Stimulated activated CD4-positive, alpha-beta T cell treated with anti-CD3 and anti-CD28 coated beads, TNF-alpha, amount 100 ng/mL, for 1 hour (primary cell): Measurements from ENCODE around the gene BRWD1.
"Not testable (repeated sequence)": the region's sequence is repeated elsewhere in the genome, so short reads cannot be mapped to it uniquely, and the experiment has no call there.

Experiments
- DNase-seq, 3 donors: peaks; one replicate each; pipeline ENCODE4 v3.0.0-alpha.2; 2020; ENCODE audit warnings: low read depth in 3 of 3, low spot score in 1 of 3

BRWD1 gene

GRCh38 chr21:39176271-39176709 lies 137.1 kb downstream of the BRWD1 start:
- DNase-seq, result no peak

GRCh38 chr21:39175665-39176064 lies 137.8 kb downstream of the BRWD1 start:
- no peak for DNase-seq

- DNase-seq, result no peak
Observed at GRCh38 chr21:39175154-39175553, 138.3 kb downstream of the BRWD1 start.

DNA sequence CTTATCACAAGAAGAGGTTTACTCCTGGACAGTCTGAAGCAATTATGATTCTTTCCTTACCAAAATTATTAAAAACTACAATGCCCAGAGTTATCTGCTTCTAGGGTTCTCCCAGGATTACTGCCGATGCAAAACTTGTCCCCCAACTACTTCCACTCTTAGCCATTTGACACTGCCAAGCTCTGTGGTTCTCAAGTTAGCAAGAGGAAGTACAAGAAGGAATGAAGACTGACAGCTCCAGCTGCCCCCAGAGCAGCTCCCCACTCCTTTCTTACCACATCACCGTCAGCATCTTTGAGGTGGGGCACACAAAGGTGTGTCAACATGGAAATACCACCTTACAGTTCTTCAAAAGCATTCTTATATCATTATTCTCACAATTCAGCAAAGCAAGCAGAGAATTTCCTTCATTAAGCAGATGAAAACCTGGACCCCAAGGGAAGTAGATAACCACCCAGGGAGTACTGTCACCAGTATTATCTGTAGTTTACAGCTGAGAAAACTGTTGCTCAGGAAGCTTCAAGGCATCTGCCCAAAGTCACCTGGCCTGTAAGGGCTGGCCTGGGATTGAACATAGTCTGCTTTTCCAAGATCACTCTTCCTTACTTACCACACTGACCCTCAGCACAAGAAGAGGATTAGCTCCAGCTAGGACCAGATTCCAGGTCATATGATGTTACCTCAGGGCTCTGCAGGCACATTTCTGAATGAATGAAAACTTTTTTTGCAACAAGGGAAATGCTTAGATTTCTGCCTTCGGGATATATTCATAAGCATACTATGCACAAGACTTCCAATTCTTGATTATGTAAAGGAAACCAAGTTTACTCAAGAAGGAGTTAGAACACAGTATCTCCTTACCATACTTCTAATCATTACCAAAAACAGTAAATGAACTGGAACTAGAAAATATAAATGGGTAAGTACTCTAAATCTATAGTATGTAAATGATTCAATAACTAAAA lies 139.4 kb downstream of the BRWD1 start:
- no peak for DNase-seq

DNA sequence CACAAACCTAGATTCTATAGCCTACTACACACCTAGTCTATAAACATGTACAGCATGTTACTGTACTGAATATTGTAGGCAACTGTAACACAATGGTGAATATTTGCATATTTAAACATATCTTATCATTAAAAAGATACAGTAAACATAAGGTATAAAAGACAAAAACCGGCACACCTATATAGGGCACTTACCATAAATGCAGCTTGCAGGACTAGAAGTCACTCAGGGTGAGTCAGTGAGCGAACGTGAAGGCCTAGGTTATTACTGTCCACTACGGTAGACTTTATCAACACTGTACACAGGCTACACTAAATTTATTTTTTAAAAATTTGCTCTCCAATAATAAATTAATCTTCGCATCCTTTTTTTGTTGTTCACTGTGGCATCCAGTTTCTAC lies 143.5 kb downstream of the BRWD1 start:
- no peak for DNase-seq

DNA sequence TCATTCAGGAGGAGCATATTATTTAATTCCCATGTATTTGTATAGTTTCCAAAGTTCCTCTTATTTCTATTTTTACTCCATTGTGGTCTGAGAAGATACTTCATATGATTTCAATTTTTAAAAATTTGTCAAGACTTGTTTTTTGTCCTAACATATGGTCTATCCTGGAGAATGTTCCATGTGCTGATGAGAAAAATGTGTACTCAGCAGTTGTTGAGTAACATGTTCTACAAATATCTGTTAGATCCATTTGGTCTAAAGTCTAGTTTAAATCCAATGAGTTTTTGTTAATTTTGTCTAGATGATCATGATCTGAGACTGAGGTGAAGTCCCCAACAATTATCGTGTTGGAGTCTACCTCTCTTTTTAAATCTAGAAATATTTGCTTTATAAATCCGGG lies 144.6 kb downstream of the BRWD1 start:
- DNase-seq, result no peak

DNA sequence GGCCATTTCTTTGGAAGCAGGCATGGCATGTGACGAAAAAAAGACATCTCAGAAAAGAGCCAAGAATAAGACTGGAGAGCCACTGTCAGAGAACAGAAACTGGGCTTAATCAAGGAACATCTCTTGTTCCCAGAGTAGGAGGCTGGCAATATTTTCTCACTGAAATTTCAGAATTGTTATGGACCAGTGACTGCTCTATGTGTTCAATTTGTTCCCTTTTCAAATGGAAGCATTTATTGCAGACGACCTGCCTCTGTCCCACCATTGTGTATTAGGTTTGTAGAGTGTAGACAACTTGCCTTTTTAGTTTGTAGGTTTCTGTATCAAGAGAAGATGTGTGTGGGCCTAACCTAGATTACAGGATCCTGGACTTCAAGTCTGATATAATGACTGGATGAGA lies 148.9 kb downstream of the BRWD1 start:
- DNase-seq, result no peak

GRCh38 chr21:39161064-39161463 lies 152.4 kb downstream of the BRWD1 start:
- DNase-seq, result no peak

DNA sequence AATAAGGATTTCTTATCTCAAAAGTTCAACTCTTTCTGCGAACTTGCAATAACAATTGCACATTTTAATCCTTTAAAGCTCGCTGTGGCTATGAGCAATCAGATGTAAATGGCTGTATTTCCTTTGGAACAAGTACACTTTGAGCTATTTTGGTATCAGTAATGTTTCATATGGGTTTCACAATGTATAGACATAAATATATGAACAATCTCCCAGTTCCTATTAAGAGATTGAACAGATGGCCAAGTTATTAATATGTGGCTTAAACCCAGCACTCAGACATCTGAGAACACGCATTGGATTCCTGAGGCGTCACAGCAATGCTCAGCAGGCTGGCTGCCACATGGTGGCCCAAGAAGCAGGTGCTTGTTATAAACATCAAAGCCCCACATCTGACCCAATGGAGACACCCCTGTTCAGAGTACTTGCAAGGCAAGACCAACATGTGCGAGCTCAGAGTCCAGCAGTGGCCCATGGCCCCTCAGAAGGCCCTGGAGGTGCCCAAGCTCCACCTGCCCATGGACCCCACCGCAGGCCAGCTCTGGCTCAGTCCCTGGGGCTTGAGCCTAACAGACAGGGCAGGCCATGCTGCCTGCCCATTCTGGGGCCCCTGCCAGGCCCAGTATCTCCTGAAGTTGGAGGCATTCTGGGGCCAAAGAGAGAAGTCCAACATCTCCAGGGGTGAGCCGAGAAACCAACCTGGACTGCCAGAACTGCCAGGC lies 153.9 kb downstream of the BRWD1 start:
- no peak for DNase-seq

DNA sequence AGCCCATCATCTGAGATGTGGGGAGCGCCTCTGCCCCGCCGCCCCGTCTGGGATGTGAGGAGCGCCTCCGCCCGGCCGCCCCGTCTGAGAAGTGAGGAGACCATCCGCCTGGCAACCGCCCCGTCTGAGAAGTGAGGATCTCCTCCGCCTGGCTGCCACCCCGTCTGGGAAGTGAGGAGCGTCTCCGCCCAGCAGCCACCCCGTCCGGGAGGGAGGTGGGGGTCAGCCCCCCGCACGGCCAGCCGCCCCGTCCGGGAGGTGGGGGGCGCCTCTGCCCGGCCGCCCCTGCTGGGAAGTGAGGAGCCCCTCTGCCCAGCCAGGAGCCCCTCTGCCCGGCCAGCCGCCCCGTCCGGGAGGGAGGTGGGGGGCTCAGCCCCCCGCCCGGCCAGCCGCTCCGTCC lies 156.2 kb downstream of the BRWD1 start:
- DNase-seq, result not testable (repeated sequence)

- no peak for DNase-seq
Observed at GRCh38 chr21:39156024-39156423, 157.4 kb downstream of the BRWD1 start.

GRCh38 chr21:39155578-39155977 lies 157.9 kb downstream of the BRWD1 start:
- no peak for DNase-seq

DNA sequence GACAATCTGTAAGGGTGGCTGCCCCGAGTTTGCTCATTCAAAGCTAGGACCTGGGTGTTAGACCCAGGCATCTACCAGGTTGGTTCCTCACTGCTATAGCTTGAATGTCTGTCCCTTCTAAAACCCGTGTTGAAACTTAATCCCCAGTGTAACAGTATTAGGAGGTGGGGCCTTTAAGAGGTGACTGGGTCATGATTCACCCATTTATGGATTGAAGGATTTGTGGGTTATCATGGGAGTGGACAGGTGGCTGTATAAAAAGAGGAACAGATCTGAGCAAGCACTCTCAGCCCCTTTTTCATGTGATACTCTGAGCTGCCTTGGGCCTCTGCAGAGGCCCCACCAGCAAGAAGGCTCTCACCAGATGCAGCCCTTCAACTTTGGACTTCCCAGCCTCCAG lies 159.6 kb downstream of the BRWD1 start:
- no peak for DNase-seq

- no peak for DNase-seq
Observed at GRCh38 chr21:39153373-39153772, 160.1 kb downstream of the BRWD1 start.

- no peak for DNase-seq
Observed at GRCh38 chr21:39152271-39152670, 161.2 kb downstream of the BRWD1 start.

GRCh38 chr21:39150877-39151276 lies 162.6 kb downstream of the BRWD1 start:
- DNase-seq, result no peak

- no peak for DNase-seq
Observed at GRCh38 chr21:39150316-39150715, 163.1 kb downstream of the BRWD1 start.

DNA sequence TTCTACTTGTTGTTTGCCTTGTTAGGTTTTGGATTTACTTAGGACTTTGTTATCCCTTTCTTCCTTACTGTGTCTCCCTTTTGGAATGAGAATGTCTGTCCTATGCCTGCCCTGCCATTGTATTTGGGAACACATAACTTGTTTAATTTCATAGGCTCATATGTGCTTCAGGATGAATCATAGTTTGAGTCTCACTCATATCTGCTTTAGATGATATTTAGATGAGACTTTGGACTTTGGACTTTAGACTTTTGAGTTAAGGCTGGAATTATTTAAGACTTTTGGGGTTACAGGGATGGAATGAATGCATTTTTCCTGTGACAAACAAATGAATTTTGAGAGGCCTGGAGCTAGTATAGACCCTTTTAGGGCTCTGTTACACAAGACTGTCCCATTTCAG lies 163.6 kb downstream of the BRWD1 start:
- no peak for DNase-seq

DNA sequence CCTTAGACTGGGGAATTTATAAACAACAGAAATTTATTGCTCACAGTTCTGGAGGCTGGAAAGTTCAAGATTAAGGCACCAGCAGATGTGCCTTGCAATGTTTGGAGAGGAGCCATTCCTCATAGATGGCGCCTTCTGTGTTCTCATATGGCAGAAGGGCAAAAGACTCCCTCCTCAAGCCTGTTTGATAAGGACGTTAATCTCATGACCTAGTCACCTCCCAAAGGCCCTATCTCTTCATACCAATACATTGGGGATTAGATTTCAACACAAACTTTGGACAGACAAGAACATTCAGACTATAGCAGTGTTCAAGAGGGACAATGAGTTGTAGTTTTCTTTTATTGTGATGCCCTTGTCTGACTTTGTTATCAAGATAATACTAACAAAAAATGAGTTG lies 164.5 kb downstream of the BRWD1 start:
- no peak for DNase-seq

GRCh38 chr21:39144191-39144590 lies 169.2 kb downstream of the BRWD1 start:
- no peak for DNase-seq

DNA sequence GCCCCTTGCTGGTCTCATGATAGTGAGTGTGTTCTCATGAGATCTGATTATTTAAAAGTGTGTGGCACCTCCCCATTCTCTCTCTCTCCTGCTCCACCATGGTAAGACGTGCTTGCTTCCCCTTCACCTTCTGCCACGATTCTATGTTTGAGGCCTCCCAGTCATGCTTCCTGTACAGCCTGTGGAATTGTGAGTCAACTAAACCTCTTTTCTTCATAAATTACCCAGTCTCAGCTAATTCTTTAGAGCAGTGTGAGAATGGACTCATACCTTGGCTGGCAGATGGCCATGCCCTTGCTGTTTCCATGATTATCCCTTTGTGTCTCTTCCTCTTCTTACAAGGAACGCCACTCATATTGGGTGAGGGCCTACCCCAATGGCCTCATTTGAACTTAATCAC lies 170.5 kb downstream of the BRWD1 start:
- DNase-seq, result no peak

DNA sequence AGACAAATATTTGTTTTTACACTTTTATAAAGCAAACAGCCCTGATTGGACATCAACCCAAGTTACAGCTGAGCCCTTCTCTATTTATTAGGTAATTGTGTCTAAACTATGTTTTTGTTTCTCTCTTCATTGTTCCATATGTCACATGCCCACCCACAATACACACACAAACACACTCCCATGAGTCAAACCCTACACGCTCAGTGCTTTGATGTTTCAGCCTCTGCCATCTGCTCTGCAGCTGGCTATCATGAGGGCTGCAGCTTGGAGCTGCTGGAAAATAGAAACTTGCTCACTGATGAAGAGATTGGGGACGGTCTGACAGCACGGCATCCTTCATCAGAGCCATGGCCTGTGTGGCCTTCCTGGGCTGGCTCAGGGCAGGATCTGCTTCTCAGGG lies 171.9 kb downstream of the BRWD1 start:
- DNase-seq, result no peak
